Uterus (tissue), 4 donors: ENCODE data around the gene BST1. TPM values are rescaled to one million over a fixed set of nuclear protein-coding genes. Genes with fewer than 3 reads are reported as not detected.

Experiments
- DNase-seq, 2 donors: peaks; one replicate each; pipeline ENCODE4 v3.0.0-alpha.2; 2019 to 2020
- H3K27ac ChIP-seq, 2 donors: fragments of 200-600 bp; sonication (generic); 1 replicate in 1 of 2; 2 replicates in 1 of 2; pipeline ENCODE4 v1.5.1; 2016 to 2018
- H3K27me3 ChIP-seq, 2 donors: fragments of 200-600 bp; sonication (generic); one replicate each; pipeline ENCODE4 v1.5.1; 2018 to 2019; ENCODE audit warnings: control low read depth in 1 of 2
- H3K36me3 ChIP-seq, 2 donors: fragments of 200-600 bp; sonication (generic); one replicate each; pipeline ENCODE4 v1.5.1; 2019; ENCODE audit warnings: control low read depth in 1 of 2
- H3K4me1 ChIP-seq, 2 donors: fragments of 200-600 bp; sonication (generic); one replicate each; pipeline ENCODE4 v1.5.1; 2018 to 2019; ENCODE audit warnings: control low read depth in 1 of 2
- H3K4me3 ChIP-seq, 2 donors: fragments of 200-600 bp; sonication (generic); 1 replicate in 1 of 2; 2 replicates in 1 of 2; pipeline ENCODE4 v1.5.1; 2018 to 2019; ENCODE audit warnings: mild to moderate bottlenecking in 1 of 2
- H3K9me3 ChIP-seq, 2 donors: fragments of 200-600 bp; sonication (generic); one replicate each; pipeline ENCODE4 v1.5.1; 2019; ENCODE audit warnings: control low read depth in 1 of 2
- CTCF ChIP-seq, 4 experiments: fragments of 200-600 bp in 2 of 4; fragments of 450-650 bp in 2 of 4; sonication (generic) in 2 of 4; IDR thresholded peaks; one replicate each; pipeline ENCODE4 v1.5.1; 2016 to 2019; ENCODE audit warnings: antibody characterized with exemption in 4 of 4, mild to moderate bottlenecking in 2 of 4, moderate library complexity in 1 of 4
- POLR2A ChIP-seq, 2 donors: fragments of 450-650 bp; IDR thresholded peaks; one replicate each; pipeline ENCODE4 v1.6.1; 2016; ENCODE audit warnings: antibody characterized with exemption in 2 of 2, mild to moderate bottlenecking in 1 of 2, moderate library complexity in 1 of 2
- intact Hi-C: fragments of 100-400 bp; cut with DNase I; formaldehyde crosslinking; loops from one replicate; pipeline ENCODE4 v1.15.1; 2023; ENCODE audit warnings: low total_unique reads
- total RNA-seq, 4 donors: library from RNA; depleted of rRNA in 3 of 4; stranded (reverse); fragments of >200 nt in 3 of 4; gene quantifications; one replicate each; pipeline versions ENCODE4 v1.1.0 to v1.2.4, GENCODE V29; 2014 to 2023
- donor health status: DM: yes; HTN: yes; CAD: no.

BST1 gene
- total RNA-seq, 4 donors from 2014 or later: 1.5 to 11.4 (median 7.7) TPM; not detected in 1

DNA sequence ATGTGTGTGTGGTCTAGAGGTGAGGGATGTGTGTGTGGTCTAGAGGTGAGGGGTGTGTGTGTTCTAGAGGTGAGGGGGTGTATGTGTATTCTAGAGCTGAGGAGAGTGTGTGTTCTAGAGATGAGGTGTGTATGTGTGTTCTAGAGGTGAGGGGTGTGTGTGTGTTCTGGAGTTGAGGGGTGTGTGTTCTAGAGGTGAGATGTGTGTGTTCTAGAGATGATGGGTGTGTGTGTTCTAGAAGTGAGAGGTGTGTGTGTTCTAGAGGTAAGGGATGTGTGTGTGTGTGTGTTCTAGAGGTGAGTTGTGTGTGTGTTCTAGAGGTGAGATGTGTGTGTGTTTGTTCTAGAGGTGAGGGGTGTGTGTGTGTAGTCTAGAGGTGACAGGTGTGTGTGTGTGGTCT, 1.3 kb downstream of the BST1 start:
- intact Hi-C loops: no loop called here
- no peak for TF ChIP-seq POLR2A (IDR thresholded peaks at IDR 0.05)
- no peak for TF ChIP-seq CTCF (IDR thresholded peaks at IDR 0.05)
- Histone ChIP-seq H3K9me3 (no peaks in the 10 kb centered on the region), H3K27ac (no peak overlapping the region), H3K4me3 (no peak overlapping the region), H3K27me3 (no peaks in the 10 kb centered on the region), H3K36me3 (no peaks in the 10 kb centered on the region), H3K4me1 (no peaks in the 10 kb centered on the region)
- DNase-seq: no peak

GRCh38 chr4:15706646-15707362, 3.9 kb downstream of the BST1 start:
- H3K4me3 ChIP-seq: no peak overlapping the region
- H3K4me1 ChIP-seq: no peaks in the 10 kb centered on the region
- no peak overlapping the region for H3K27ac ChIP-seq
- TF ChIP-seq POLR2A (IDR thresholded peaks at IDR 0.05) (no peak), CTCF (IDR thresholded peaks at IDR 0.05) (no peak)
- intact Hi-C loops: no loop called here
- DNase-seq: no peak
- H3K9me3 ChIP-seq: no peaks in the 10 kb centered on the region
- no peaks in the 10 kb centered on the region for H3K36me3 ChIP-seq
- no peaks in the 10 kb centered on the region for H3K27me3 ChIP-seq

GRCh38 chr4:15707363-15707715, 4.5 kb downstream of the BST1 start:
- TF ChIP-seq POLR2A (IDR thresholded peaks at IDR 0.05) (no peak), CTCF (IDR thresholded peaks at IDR 0.05) (no peak)
- Histone ChIP-seq H3K4me1 (no peaks in the 10 kb centered on the region), H3K4me3 (no peak overlapping the region), H3K36me3 (no peaks in the 10 kb centered on the region), H3K27me3 (no peaks in the 10 kb centered on the region), H3K9me3 (no peaks in the 10 kb centered on the region), H3K27ac (no peak overlapping the region)
- intact Hi-C loops: no loop called here
- no peak for DNase-seq

DNA sequence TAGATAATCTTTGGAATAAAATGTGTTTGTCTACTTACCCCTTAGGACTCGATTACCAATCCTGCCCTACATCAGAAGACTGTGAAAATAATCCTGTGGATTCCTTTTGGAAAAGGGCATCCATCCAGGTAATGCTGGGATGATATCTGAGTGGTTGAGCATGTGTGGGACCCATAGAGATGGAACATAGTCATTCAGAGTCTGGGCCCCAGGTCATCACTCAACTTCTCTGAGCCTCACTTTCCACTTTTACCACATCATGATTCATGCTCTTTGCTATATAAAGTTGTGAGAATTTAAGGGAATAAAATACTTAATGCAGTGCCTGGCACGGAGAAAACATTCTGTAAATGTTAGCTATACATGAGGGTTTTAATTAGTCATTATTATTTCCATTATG, 8.9 kb downstream of the BST1 start:
- intact Hi-C loops: no loop called here
- H3K4me1 ChIP-seq: no peaks in the 10 kb centered on the region
- H3K27ac ChIP-seq: no peak overlapping the region
- no peaks in the 10 kb centered on the region for H3K27me3 ChIP-seq
- H3K4me3 ChIP-seq: no peak overlapping the region
- no peak for DNase-seq
- no peaks in the 10 kb centered on the region for H3K9me3 ChIP-seq
- H3K36me3 ChIP-seq: no peaks in the 10 kb centered on the region
- TF ChIP-seq CTCF (IDR thresholded peaks at IDR 0.05) (no peak), POLR2A (IDR thresholded peaks at IDR 0.05) (no peak)

- no peak overlapping the region for H3K4me3 ChIP-seq
- no peaks in the 10 kb centered on the region for H3K9me3 ChIP-seq
- TF ChIP-seq POLR2A (IDR thresholded peaks at IDR 0.05) (no peak), CTCF (IDR thresholded peaks at IDR 0.05) (no peak)
- no peaks in the 10 kb centered on the region for H3K4me1 ChIP-seq
- H3K27ac ChIP-seq: no peak overlapping the region
- no peaks in the 10 kb centered on the region for H3K27me3 ChIP-seq
- no peak for DNase-seq
- intact Hi-C loops: no loop called here
- no peaks in the 10 kb centered on the region for H3K36me3 ChIP-seq
Measured at GRCh38 chr4:15712214-15712613, 9.3 kb downstream of the BST1 start.
